GM08714 (cell line): ENCODE results near the gene KCTD21.

Experiments used
- H3K4me3 ChIP-seq: fragments of 200-500 bp; sonication (Bioruptor generic); 2 replicates; pipeline ENCODE4 v1.5.1; 2014; ENCODE audit warnings: mild to moderate bottlenecking, low read length, inconsistent platforms
- ZNF274 ChIP-seq: IDR thresholded peaks from 2 replicates; pipeline ENCODE4 v1.6.1; 2012; ENCODE audit warnings: mild to moderate bottlenecking, low read depth, low read length

The KCTD21 gene

DNA sequence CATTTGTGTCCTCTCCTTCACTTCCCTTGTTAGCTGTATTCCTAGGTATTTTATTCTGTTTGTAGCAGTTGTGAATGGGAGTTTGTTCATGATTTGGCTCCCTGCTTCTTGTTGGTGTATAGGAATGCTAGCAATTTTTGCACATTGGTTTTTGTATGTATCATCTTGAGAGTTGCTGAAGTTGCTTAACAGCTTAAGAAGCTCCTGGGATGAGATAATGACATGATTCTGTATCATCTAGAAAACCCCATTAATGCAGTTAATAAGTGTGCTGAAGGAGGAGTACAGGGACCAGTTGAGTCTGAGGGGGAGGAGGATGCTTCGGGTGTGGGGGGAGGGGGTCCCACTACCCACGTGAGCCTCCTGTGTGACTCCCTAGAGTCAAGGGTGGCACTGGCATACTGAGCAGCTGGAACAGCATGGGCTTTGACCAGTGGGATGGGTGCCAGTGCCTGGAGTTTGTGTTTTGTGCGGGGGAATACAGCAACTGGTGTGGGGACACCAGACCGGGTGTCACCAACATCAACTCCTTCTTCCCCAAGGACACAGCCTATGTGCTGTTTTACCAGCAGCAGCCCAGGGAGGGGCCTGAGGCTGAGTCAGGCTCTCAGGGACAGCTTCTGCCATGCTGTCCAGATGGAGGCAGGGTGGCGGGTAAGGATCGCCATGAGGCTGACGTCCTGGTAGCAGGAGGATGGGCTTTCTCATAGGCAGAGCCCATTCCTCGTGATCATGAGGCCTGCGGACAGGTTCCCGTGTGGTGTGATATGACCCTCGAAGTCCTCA, 24.4 kb upstream of the KCTD21 start:
- H3K4me3 ChIP-seq, result no peak overlapping the region
- no peak for TF ChIP-seq ZNF274

DNA sequence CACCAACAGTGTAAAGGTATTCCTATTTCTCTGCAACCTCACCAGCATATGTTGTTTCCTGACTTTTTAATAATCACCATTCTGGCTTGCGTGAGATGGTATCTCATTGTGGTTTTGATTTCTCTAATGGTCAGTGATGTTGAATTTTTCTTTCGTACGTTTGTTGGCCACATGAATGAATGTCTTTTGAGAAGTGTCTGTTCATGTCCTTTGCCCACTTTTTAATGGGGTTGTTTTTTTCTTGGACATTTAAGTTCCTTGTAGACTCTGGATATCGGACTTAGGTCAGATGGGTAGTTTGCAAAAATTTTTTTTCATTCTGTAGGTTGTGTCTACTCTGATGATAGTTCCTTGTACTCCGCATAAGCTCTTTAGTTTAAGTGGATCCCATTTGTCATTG, 23.1 kb upstream of the KCTD21 start:
- H3K4me3 ChIP-seq, result no peak overlapping the region
- TF ChIP-seq ZNF274, result no peak

DNA sequence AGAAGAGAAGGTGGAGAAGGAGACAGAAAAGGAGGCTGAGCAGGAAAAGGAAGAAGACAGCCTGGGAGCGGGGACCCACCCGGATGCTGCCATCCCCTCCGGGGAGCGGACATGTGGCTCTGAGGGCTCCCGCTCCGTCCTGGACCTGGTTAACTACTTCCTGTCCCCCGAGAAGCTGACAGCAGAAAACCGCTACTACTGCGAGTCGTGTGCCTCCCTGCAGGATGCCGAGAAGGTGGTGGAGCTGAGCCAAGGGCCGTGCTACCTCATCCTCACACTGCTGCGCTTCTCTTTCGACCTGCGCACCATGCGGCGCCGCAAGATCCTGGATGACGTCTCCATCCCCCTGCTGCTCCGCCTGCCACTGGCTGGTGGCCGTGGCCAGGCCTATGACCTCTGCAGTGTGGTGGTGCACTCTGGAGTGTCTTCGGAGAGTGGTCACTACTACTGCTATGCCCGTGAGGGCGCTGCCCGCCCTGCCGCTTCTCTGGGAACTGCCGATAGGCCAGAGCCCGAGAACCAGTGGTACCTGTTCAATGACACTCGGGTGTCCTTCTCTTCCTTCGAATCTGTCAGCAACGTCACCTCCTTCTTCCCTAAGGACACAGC, 21.7 kb upstream of the KCTD21 start:
- no peak overlapping the region for H3K4me3 ChIP-seq
- no peak for TF ChIP-seq ZNF274

DNA sequence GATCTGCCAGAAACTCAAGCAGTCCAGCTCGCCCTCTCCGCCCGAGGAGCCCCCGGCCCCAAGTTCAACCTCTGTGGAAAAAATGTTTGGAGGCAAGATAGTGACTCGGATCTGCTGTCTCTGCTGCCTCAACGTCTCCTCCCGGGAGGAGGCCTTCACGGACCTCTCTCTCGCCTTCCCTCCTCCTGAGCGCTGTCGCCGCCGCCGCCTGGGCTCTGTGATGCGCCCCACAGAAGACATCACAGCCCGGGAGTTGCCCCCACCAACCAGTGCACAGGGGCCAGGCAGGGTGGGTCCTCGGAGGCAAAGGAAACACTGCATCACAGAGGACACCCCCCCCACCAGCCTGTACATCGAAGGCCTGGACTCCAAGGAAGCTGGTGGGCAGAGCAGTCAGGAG, 21.1 kb upstream of the KCTD21 start:
- no peak overlapping the region for H3K4me3 ChIP-seq
- no peak for TF ChIP-seq ZNF274

DNA sequence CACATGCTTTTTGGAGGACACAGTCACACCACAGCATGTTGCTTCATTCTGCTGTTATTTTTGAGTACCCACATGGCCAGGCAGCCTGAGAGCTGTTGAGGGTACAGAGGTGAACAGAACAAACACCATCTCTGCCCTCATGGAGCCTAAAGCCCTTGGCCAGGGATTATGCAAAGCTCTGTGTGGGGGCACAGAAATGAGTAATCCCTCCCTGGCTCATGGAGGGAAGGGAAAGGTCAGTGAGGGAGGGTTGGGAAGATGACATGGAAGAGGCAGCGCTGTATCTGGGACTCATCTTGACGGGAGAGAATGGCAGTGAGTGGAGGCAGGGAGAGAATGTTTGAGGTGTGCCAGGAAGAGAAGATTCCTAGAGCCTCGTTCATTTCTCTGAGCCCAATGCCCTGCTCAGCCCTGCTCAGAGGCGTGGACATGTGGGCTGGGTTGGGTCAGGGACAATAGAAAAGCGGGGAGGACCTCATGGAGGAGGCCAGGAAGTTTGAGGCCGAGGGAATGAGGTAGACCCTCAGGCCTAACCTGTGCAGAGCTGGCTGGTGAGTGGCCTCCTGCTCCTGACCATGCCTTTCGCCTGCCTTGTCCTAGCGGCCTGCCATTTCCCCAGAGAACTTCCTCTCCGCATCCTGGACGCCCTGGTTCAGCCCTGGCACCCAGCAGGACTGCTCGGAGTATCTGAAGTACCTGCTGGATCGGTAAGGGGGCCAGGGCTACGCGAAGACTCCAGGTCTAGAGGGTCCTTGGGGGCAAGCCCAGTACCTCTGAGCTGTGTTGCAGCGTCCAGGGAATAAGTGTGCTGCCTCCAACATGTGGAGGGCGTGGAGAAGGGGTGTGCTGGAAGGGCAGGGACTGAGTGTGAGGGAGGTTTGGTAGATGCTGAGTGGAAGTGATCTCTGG, 20.1 kb upstream of the KCTD21 start:
- no peak overlapping the region for H3K4me3 ChIP-seq
- TF ChIP-seq ZNF274, result no peak

DNA sequence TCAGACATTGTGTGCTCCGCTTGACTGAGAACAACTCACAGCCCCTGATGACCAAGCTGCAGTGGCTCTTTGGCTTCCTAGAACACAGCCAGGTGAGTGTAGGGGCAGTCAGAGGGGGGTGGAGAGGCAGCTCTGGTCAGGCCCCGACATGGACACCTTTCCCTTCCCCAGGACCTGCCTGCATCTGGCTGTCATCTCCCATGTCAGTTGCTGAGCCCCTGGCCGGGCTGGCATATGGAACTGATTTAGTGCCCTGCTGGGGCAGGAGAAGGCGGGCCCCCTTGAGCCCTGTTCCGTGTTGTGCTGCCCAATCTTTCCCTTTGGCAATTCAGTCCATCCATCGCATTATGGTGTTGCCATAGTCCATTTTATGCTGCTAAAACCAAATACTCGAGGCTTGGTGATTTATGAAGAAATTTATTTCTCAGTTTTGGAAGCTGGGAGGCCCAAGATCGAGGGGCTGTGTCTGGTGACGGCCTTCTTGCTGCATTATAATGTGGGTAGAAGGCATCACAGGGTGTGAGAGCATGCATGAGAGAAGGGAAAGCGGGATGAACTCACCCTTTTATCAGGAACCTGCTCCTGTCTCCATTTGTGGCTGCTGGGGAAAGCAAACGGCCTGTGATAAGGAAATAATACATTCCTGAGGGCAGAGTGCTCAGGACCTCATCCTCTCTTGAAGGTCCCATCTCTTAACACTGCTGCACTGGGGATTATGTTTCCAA, 19.3 kb upstream of the KCTD21 start:
- H3K4me3 ChIP-seq, result no peak overlapping the region
- no peak for TF ChIP-seq ZNF274

DNA sequence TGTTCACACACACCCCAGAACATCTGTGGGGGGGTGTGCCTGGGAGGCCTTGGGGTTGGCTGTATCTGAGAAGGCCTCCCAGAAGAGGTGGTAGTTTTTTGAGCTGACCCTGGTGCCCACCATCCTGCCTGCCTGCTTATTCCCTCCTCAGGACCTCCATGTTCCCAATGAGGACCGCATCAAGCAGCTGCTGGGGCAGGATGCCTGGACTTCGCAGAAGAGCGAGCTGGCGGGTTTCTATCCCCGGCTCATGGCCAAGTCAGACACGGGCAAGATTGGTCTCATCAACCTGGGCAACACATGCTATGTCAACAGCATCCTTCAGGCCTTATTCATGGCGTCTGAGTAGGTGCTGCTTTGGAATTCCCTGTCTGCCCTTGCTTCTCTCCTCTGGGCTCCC, 17.3 kb upstream of the KCTD21 start:
- no peak overlapping the region for H3K4me3 ChIP-seq
- no peak for TF ChIP-seq ZNF274

DNA sequence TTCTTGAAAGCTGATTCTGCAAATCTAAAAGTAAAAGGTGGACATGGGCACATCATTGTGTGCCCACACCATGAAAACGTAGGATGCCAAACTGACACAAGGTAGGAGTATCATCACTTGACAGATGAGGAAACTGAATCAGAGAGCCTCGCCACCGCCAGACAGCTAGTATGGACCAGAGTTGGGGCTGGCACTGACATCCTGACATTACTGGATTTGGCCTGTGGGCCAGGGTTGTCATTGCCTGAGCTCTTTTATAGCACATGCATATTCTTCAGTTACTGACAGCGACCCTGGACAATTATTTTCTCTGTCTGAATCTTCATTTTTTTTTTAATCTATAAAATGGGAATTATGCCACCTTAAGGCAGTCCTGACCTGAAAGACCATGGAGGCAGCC, 16.8 kb upstream of the KCTD21 start:
- no peak for TF ChIP-seq ZNF274
- no peak overlapping the region for H3K4me3 ChIP-seq

DNA sequence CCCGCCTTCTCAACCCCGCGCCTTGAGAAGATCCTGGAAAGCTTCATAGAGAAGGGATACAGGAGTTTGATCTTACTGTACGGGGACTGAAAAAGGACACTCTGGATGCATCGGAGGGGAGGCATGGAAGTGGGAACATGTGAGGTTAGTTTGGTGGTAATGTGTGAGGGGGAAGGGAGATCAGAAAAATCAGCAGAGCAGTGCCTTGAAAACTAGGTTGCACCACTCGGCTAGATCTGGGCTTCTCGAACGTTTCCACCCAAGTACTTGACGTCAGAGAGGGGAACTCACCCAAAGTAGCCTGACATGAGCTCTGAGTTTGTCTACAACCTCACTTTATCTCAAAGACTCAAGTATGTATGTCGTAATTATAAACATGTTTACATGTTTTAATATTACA, 14.8 kb upstream of the KCTD21 start:
- H3K4me3 ChIP-seq, result no peak overlapping the region
- no peak for TF ChIP-seq ZNF274

DNA sequence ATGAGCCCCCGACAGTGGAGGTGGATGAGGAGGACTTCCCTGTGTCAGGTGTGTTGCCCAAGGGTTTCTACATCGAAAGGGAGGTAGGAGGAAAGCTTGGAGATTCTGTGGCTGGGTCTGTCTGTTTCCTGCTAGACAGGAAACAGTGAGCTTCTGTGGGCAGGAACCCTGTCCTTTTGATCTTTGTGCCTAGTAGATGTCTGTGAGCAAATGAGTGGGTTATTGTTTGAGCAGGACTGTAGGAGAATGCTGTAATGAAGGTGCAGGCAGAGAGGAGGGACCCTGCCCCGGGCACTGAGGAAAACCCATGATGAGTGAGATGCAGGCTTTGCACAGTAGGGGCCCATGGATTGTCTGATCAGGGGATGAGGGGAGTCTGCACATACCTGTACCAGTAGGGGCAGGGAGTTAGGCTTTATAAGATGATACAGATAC, 14.3 kb upstream of the KCTD21 start:
- no peak overlapping the region for H3K4me3 ChIP-seq
- TF ChIP-seq ZNF274, result no peak

DNA sequence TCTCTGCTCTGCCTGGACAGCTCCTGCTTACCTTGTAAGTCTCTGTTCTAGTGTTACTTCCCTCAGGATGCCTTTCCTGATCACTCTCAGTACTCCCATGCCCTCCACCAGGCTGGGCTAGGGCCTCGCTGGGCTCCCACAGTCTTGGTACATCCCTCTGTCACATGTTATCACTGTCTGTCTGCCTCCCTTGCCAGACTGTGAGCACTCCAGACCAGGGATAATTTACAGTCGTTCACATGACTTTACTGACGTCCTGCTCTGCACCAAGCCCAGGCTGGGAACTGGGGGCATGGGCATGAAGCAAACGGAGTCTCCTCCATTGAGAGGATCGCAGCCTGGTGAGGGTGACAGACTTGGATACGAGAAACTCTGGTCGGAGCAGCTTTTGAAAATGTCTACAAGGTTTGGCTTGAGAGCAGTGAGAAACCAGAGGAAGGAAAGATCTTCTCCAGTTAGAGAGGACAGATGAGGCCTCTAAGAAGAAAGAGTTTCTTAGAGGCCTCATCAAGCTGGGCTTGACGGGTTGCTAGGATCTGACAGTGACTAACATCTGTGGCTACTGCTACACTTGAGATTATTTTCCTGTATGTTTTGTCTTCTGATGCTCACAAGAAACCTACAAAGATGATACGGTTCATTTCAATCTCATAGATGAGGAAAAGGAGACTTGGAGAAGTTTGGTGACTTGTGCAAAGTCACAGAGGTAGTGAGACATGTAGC, 12.8 kb upstream of the KCTD21 start:
- no peak for TF ChIP-seq ZNF274
- no peak overlapping the region for H3K4me3 ChIP-seq

DNA sequence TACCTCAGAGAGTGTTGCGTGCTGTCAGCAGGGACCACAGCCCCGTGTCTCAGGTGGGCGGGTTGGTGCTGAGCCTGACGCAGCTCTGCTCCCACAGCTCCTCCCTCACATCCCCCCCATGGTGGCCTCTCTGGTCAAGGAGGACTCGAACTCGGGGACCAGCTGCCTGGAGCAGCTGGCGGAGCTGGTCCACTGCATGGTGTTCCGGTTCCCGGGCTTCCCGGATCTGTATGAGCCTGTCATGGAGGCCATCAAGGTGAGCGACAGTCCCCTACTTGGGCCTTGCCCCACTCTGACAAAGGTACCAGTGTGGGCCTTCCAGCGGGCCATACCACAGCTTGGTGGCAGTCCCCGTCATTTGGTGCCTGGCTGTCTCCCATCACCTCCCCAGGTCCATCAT, 12.1 kb upstream of the KCTD21 start:
- no peak for TF ChIP-seq ZNF274
- no peak overlapping the region for H3K4me3 ChIP-seq

DNA sequence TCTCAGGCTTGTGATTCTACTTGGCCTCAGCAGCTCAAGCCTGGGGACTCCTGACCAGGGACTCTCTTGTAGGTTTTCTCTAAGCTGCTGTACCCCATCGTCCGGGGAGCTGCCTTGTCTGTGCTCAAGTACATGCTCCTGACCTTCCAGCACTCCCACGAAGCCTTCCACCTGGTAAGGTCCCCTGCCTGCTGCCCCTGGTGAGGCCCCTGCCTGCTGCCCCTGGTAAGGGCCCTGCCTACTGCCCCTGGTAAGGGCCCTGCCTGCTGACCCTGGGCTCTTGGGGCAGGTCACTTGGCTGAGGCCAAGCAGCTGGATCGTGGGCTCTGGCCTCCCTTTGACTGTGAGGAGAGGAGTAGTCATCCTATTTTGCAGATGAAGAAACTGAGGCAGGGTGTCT, 11.6 kb upstream of the KCTD21 start:
- no peak for TF ChIP-seq ZNF274
- H3K4me3 ChIP-seq, result no peak overlapping the region

DNA sequence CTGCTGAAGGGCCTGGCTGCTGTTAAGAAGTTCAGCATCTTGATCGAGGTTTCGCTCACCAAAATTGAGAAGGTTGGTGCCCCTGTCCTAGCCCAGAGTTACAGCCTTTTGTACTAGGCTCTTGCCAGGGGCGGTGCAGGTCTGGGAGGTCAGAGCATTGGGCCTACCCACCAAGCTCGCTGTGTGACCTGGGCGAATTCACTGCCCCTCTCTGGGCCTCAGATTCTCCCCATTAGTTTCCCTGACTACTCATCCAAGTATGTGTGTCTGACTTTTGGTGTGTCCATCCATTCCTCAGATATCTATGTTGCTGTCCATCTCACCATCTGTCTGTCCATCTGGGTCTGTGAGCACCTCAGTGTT, 11.2 kb upstream of the KCTD21 start:
- TF ChIP-seq ZNF274, result no peak
- H3K4me3 ChIP-seq, result no peak overlapping the region
